GM19099 (cell line): Measurements from ENCODE around the gene SERPINB10.

ENCODE experiments used
- POLR2A ChIP-seq: IDR thresholded peaks from 3 replicates; pipeline ENCODE4 v1.6.1; 2011; ENCODE audit warnings: low read depth; ENCODE audit not compliant: insufficient read length; ENCODE audit errors: extremely low read depth

Gene SERPINB10

DNA sequence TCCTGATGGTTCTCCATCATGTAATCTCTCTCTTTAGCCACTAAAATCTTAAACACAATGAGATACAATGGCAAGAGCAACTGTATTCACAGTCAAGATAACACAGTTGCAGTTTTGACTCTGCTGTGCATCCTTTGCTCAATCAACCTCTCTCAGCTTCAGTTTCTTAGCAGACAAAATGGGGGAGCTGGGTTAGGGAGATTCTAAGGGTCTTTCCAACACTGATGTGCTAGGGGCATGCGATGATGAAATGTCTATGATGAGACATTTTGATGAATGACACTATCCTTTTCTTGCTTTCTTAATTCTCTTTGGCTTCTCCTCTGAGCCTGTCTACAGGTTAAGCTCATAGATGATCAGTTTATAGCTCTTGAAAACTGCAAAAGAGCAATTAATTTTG lies 1.1 kb downstream of the SERPINB10 start:
- no peak for TF ChIP-seq POLR2A

- no peak for TF ChIP-seq POLR2A
Measured at GRCh38 chr18:63909870-63910269, 2.1 kb downstream of the SERPINB10 start.

DNA sequence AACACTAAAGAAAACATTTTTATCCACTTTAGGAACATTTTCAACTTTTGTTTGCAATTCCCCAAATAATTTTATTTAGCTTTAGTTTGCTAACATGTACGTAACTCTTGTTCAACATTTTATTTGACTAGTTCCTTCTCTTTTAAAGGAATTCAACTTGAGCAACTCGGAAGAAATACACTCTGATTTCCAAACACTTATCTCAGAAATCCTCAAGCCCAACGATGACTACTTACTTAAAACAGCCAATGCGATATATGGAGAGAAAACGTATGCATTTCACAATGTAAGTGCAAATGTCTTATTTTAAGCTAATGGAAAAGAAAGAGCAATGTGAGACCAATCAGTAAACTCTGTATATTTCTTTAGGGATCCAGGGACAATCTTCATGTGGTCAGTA lies 10.1 kb downstream of the SERPINB10 start:
- TF ChIP-seq POLR2A: no peak

GRCh38 chr18:63922049-63922448 lies 14.3 kb downstream of the SERPINB10 start:
- TF ChIP-seq POLR2A: no peak

- no peak for TF ChIP-seq POLR2A
Measured at GRCh38 chr18:63924551-63924950, 16.8 kb downstream of the SERPINB10 start.

DNA sequence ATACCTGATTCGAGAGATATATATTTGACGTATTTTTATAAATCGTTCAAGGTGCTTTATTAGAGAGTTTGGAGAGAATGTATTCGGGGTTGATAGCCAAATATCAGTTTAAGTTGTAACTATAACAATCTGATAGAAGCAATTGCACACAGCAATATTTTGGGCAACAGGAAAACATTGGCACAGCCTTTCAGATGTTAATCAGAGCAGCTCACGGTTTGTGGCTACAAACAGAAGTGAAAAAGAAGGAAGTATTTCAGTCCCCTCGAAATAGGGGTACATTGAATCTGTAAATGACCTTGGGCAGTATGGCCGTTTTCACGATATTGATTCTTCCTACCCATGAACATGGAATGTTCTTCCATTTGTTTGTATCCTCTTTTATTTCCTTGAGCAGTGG lies 20.6 kb downstream of the SERPINB10 start:
- no peak for TF ChIP-seq POLR2A

GRCh38 chr18:63930773-63931354 lies 23.1 kb downstream of the SERPINB10 start:
- TF ChIP-seq POLR2A: no peak

DNA sequence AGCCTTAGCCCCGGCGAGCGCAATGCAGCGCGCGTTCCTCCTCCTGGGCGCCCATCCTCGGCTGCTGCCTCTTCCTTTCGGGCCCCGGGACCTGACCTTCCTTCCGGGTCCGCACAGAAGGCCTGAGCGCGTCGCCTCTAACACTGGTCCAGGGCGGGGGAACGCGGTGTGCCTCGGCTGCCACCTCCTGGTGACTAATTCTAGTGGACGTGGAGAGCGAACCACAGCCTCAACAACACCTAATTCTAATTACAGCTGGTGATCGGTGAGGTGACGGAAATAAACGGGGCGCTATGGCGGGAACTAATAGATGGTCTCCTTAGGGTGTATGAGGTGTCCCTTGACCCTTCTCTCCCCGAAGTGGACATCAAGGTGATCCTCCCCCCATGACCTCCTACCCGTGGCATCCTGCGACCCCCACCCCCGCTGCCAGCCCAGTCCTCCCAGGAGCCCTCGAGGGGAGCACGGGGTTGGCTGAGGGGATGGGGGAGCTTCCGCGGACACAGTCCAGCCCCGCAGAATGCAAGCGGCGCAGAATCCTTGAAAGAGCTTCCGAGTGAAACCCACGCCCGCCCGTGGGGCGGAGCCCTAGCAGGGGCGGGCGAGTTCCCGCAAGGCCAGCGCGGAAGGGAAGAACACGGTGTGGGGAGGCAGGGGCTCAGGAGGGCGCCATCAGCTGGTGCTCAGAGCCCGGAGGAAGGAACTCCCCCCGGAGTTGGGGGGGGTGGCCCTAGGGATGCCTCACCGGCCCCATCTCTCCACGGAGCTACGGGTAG lies 28.6 kb downstream of the SERPINB10 start:
- peak; percentile 61 for TF ChIP-seq POLR2A

GRCh38 chr18:63936932-63937393 lies 29.2 kb downstream of the SERPINB10 start:
- peak; percentile 5 for TF ChIP-seq POLR2A

GRCh38 chr18:63940008-63940407 lies 32.2 kb downstream of the SERPINB10 start:
- no peak for TF ChIP-seq POLR2A

DNA sequence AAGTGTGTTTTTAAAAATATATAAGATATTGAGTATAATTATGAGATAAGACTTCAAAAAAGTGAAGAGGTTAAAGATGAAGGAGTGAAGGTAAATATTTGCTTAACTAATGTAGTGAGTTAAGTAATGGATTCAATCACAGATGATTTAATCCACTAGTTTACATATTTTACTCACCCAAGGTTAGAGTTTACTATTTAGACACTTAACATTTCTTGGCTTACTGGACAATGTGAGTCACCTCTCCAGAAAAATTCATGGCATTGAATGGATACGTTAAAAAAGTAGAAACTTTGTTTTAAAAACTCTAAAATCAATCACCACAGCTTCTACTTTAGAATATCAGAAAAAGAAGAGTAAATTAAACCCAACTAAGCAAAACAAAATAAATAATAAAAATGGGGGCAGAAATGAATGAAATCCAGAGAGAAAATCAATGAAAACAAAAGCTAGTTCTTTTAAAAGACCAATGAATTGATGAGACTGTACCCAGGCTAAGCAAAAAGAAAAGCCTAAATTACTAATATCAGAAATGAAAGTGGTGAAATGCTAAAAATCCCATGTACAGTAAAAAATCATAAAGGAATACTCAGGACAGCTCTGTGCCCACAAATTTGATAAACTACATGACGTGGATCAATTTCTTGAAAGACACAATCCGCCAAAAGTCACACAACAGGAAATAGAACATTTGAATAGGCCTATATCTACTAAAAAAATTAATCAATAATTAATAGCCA lies 39.5 kb downstream of the SERPINB10 start:
- no peak for TF ChIP-seq POLR2A

GRCh38 chr18:63949068-63949737 lies 41.4 kb downstream of the SERPINB10 start, which contains the start of gene HMSD:
Gene HMSD, plus strand, starts transcription at chr18:63949301. Its CDS starts 4,155 bp downstream, at chr18:63953456.
- TF ChIP-seq POLR2A: peak; percentile 85

DNA sequence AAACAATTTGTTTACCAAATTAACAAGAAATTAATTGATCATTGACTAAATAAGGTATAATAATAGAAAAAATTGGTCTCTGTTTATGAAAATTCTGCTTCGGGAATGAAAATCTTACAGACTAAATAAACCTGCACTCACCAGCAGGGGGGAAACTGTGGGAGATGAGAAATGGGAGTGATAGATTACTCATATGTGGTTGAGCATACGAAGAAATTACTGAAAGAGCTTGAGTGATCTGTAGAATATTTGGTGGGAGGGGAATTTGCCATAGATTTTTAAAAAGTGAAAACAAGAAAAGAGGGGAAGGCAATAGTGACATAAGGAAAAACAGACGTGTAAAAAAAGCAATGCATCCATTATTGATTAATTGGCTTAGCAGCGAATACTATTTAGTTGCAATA lies 43.5 kb downstream of the SERPINB10 start:
- TF ChIP-seq POLR2A: no peak

- TF ChIP-seq POLR2A: no peak
Measured at GRCh38 chr18:63953811-63954210, 46.1 kb downstream of the SERPINB10 start.

DNA sequence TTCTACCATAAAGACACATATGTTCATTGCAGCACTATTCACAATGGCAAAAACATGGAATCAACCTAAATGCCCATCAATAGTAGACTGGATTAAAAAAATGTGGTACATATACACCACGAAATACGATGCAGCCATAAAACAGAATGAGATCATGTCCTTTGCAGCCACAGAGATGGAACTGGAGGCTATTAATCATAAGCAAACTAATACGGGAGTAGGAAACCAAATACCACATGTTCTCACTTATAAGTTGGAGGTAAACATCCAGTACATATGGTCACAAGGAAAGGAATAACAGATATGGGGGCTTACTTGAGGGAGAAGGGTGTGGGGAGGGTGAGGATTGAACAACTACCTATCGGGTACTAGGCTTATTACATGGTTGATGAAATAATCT lies 49.0 kb downstream of the SERPINB10 start:
- no peak for TF ChIP-seq POLR2A

- no peak for TF ChIP-seq POLR2A
Measured at GRCh38 chr18:63960891-63961290, 53.1 kb downstream of the SERPINB10 start.

DNA sequence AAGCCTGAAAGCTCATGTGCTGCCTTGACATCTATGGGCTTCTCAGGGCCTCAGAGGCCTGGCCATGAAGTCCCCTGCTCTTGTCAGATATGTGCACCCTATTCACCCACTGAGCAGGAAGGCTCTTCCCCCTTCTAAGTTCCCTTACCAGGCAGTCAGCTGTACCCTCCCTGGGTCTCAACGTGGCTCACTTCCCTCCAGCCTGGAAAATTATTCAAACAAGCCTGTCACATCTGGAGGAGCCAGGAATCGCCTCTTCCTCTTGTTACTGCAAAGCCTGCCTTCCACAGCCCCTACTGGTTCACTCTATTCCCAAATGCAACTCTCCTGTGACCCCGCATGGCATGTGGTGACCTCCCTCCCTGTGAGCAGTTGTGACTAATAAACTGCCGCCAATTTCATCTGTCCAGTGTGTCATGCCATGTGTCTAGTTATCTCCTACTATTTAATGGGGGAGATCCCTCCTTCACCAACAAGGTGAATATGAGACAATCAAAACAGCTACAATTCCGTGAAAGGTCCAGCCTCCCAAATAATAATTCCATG lies 53.8 kb downstream of the SERPINB10 start:
- no peak for TF ChIP-seq POLR2A
